Activated CD4-positive, alpha-beta T cell treated with anti-CD3 and anti-CD28 coated beads, Interleukin-2, amount 10 ng/mL, durations not matched to agents 24 days and 14 days (primary cell): ENCODE data around the gene INO80D. TPM values are rescaled to one million over a fixed set of nuclear protein-coding genes. Genes with fewer than 3 reads are reported as not detected.

ENCODE experiments used
- DNase-seq: peaks from one replicate; pipeline ENCODE4 v3.0.0; 2022
- H3K27ac Mint-ChIP-seq: one replicate; pipeline ENCODE4 v1.8.0; 2022; ENCODE audit warnings: mild to moderate bottlenecking, mixed read lengths
- H3K27me3 Mint-ChIP-seq: one replicate; pipeline ENCODE4 v1.8.0; 2022; ENCODE audit warnings: mixed read lengths
- H3K36me3 Mint-ChIP-seq: one replicate; pipeline ENCODE4 v1.8.0; 2022; ENCODE audit warnings: low read depth, mild to moderate bottlenecking, mixed read lengths
- H3K4me1 Mint-ChIP-seq: one replicate; pipeline ENCODE4 v1.8.0; 2021; ENCODE audit warnings: mixed read lengths
- H3K4me3 Mint-ChIP-seq: one replicate; pipeline ENCODE4 v1.8.0; 2022; ENCODE audit warnings: mild to moderate bottlenecking, moderate library complexity, mixed read lengths
- H3K9me3 Mint-ChIP-seq: one replicate; pipeline ENCODE4 v1.8.0; 2021; ENCODE audit warnings: mixed read lengths
- intact Hi-C: fragments of 100-400 bp; cut with micrococcal nuclease; formaldehyde crosslinking; loops from one replicate; pipeline ENCODE4 v1.15.1; 2023
- total RNA-seq: library from RNA; stranded (reverse); gene quantifications from 2 replicates; pipeline ENCODE4 v1.2.3, GENCODE V29; 2022

INO80D gene
- total RNA-seq, 1 donor from 2014 or later: 27.5 TPM

DNA sequence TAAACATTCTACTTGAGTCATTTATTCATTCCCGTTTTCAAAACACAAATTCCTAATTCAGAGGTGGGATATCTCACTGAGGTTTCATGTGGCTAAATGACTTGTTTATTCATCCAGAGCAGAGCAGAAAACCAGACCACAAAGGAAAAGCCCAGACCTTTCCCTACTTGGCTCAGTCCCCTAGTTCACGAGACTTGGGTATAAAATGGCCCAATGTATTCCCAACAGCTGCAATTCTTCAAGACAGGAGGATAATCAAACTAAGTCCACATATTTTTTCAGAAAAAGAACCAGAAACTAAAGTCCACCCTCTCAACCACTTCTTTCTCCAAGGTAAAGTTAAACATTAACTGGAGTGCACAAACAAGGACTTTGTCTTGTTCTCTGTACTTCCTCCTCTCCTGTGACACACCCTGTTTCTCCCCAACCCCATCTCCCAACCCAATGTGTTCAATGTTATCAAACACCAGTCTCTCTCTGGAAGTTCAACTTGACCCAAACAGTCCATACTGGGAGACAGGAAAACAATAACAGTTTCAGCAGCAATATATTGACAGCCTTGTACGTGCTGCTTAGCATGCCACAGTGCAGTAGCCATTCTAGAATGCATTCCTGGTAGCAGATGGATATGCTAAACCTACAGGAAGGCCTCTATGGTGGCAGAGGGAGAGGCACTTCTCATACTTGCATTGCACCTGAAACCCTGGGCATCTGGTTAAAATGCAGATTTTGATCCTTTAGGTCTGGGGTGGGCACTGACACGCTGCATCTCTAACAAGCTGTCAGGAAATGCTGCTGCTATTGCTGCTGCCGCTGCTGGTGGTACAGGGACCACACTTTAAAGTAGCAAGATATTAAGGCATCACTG is 110.7 kb downstream of the INO80D start:
- intact Hi-C loops: no loop called here
- no peak overlapping the region for H3K4me3 Mint-ChIP-seq
- H3K27me3 Mint-ChIP-seq: peaks cover 7% of the 10 kb centered on the region
- no peaks in the 10 kb centered on the region for H3K4me1 Mint-ChIP-seq
- no peaks in the 10 kb centered on the region for H3K36me3 Mint-ChIP-seq
- H3K9me3 Mint-ChIP-seq: no peaks in the 10 kb centered on the region
- no peak for DNase-seq
- no peak overlapping the region for H3K27ac Mint-ChIP-seq

DNA sequence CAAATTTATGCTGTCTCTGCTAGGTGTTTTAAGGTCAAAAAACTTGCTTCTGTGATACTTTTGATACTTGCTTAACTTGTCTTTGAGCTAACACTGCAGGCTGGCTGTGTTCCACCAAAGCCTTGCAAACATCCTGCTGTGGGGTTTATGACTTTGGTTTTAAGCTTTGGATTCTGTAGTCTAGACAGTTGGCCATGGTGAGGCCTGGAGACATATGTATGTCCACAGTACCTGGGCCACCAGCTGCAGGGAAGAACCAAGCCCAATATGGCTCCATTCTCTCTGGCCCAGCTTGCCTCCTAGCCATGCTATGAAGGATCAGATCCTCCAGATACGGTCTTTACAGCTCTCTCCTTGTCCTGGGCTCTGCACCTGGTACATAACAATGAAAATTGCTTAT is 113.9 kb downstream of the INO80D start:
- Mint-ChIP-seq H3K4me1 (no peaks in the 10 kb centered on the region), H3K4me3 (no peak overlapping the region), H3K36me3 (no peaks in the 10 kb centered on the region), H3K27me3 (peaks cover 8% of the 10 kb centered on the region), H3K27ac (no peak overlapping the region), H3K9me3 (no peaks in the 10 kb centered on the region)
- intact Hi-C loops: no loop called here
- DNase-seq: no peak

DNA sequence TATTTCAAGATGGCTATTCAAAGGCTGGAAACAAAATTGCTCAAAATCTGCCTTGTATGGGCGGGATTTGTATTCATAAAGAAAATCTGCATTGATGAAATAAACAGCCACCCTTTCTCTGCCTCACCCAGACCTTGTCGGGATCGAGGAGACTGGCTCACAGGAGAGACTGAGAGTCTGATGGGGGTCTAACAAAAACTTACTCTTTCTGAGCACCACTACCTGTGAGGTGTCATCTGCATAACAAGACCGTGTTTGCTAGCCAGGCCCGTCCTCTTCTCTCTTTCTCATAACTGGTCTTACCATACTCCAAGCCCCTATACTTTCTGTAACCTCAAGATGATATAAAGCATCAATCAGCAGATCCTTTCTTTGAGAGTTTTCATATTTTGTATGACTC is 115.6 kb downstream of the INO80D start:
- H3K4me3 Mint-ChIP-seq: no peak overlapping the region

DNA sequence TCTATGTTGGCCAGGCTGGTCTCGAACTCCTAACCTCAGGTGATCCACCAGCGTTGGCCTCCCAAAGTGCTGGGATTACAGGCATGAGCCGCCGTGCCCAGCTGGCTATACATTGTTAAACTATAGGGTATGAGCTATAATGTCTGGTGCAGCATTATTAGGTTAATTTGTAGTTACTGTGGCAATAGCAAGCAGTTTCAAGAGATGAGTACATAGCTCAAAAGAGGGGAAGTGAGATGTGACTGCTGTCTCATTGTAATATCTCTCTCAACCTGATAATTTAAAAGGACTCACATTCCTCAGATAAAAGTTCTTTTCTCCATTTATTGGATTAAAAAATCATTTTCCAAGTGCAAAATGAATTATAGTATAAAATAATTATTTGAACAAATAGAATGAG is 116.4 kb downstream of the INO80D start:
- Mint-ChIP-seq H3K36me3 (no peaks in the 10 kb centered on the region), H3K27ac (no peak overlapping the region), H3K4me1 (no peaks in the 10 kb centered on the region), H3K27me3 (peaks cover 8% of the 10 kb centered on the region), H3K9me3 (no peaks in the 10 kb centered on the region), H3K4me3 (no peak overlapping the region)
- intact Hi-C loops: no loop called here
- no peak for DNase-seq

More for the DNA sequence above, 115.6 kb downstream of the INO80D start:
- intact Hi-C loops: no loop called here
- Mint-ChIP-seq H3K27me3 (peaks cover 8% of the 10 kb centered on the region), H3K36me3 (no peaks in the 10 kb centered on the region), H3K27ac (no peak overlapping the region), H3K9me3 (no peaks in the 10 kb centered on the region), H3K4me1 (no peaks in the 10 kb centered on the region)
- no peak for DNase-seq

DNA sequence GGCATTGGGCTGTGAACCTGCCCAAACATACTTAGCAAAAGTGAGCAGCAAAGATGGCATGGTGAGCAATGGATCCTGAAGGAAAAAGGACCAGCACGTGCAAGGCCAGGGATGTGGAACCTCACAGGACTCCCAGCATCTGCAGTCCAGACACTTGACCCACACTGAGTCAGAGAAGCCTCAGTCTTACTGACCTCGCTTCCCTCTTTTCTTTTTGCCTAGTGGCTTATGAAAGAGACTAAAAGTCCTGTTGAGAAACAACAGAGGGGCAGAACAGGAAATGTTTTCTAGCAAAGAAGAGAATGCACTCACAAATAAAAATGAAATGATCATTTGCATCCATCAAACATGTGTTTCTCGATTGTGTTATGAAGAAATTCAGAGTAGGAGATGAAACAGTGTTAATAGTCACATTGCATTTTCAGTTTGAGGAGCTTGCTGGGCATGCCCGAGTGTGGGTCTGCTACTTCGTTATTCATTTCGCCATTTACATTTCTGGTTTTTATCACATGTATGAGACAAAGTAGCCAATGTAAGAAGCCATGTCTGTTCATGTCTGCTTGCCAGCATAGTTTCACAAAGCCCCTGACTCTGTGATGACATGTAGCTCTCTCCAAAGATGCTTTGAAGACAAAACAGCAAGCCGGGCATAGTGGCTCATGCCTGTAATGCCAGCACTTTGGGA is 118.4 kb downstream of the INO80D start:
- Mint-ChIP-seq H3K4me1 (no peaks in the 10 kb centered on the region), H3K4me3 (no peak overlapping the region), H3K36me3 (no peaks in the 10 kb centered on the region), H3K27me3 (peaks cover 8% of the 10 kb centered on the region), H3K9me3 (no peaks in the 10 kb centered on the region), H3K27ac (no peak overlapping the region)
- intact Hi-C loops: no loop called here
- DNase-seq: no peak

DNA sequence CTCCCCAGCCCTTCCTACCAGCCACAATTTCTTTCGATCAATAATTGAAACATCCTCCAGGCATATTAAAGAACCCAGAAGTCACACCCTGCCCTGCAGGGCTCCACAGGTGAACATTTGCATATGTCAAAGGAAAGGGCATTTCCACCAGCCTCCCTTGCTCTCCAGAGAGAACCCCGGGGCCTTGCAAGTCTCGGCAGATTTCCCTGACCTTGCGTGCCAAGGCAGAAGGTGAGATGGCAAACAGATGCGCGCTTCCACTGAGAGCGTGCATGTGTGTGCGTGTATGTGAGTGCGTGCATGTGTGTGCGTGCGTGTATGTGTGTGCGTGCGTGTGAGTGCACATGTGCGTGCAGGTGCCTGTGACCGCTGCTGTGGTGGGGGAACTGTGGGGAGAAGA is 120.3 kb downstream of the INO80D start:
- no peaks in the 10 kb centered on the region for H3K9me3 Mint-ChIP-seq
- intact Hi-C loops: no loop called here
- H3K27me3 Mint-ChIP-seq: peaks cover 3% of the 10 kb centered on the region
- no peaks in the 10 kb centered on the region for H3K36me3 Mint-ChIP-seq
- no peaks in the 10 kb centered on the region for H3K4me1 Mint-ChIP-seq
- H3K27ac Mint-ChIP-seq: no peak overlapping the region
- H3K4me3 Mint-ChIP-seq: no peak overlapping the region
- no peak for DNase-seq

DNA sequence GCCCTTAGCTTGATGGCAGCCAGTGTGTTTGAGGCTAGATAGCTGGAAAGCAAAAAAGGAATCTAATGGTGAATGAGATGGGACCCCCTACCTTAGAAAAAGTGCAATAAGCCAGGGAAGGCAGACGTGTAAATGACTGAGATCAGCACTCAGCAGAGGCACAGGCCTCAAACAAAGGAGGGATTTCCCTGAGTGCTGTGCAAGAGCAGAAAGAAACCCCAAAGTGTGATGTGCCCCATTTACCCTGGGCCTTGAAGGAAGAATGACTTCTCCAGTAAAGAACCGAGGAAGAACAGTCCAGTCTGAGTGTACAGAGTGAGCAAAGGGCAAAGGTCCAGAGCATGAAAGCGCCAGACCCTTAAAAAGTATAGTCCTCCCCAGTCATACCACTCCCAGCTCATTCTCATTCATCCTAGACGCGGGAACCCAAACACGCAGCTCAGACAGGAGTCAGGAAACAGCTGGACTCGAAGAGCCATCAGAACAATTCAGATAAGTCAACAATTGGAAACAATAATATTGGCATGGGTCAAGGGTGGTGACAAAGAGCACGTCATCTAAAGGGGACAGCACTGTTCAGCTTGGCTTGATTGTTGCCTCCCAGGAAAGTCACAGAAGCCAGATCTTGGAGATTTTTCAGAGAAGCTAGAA is 121.7 kb downstream of the INO80D start:
- Mint-ChIP-seq H3K36me3 (no peaks in the 10 kb centered on the region), H3K4me1 (no peaks in the 10 kb centered on the region), H3K27ac (no peak overlapping the region), H3K27me3 (no peaks in the 10 kb centered on the region), H3K9me3 (no peaks in the 10 kb centered on the region), H3K4me3 (no peak overlapping the region)
- intact Hi-C loops: no loop called here
- DNase-seq: no peak

DNA sequence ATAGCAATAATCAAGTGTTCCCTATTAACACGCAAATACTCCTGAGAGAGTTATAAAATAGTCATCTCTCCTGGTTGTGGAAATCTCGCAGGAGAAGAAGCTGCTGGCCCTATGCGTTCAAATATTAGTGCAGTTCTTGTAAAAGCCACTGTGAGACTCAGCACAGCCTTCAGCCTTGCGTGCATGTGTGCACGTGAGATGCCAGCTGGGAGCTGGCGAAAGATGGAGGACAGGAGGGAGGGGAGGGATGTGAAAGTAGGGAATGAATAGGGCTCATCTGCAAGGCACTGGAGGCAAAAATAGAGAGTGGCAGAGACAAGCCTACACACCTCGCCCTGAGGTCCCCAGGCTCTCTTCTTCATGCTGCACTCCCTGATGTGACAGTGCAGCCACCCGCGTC is 126.5 kb downstream of the INO80D start:
- no peaks in the 10 kb centered on the region for H3K9me3 Mint-ChIP-seq
- intact Hi-C loops: no loop called here
- H3K4me1 Mint-ChIP-seq: no peaks in the 10 kb centered on the region
- no peak overlapping the region for H3K4me3 Mint-ChIP-seq
- H3K27me3 Mint-ChIP-seq: no peaks in the 10 kb centered on the region
- no peaks in the 10 kb centered on the region for H3K36me3 Mint-ChIP-seq
- no peak for DNase-seq
- no peak overlapping the region for H3K27ac Mint-ChIP-seq

DNA sequence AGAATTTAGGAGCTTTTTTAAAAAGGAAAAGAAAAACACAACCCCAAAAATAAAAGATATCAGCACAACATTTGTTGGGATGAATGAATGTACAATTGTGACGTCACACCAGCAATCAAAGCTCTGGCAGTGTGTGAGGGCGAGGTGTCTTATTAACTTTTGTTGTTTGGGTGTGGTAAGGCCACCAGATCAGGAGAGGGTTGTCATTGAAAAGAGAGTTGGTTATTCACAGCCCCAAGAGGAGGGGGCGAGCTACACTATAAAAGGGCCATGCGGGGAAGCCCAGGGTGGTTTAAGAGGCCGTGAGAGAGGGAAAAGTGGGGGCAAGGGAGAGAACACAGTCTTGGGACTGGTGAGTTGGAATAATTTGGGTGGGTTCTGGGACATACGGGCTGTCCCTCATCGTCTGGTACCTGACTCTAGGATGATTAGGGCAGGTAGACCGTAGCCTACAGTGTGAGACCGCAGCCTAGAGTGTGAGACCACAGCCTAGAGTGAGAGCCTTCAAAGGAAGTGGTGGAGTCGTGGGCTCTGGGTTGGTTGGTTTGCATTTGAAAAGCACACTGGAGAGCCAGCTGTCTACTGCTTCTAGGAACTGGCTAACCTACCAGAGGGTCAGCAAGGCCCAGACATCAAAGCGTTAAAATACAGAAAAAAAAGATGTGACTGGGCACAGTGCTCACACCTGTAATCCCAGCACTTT is 128.4 kb downstream of the INO80D start:
- Mint-ChIP-seq H3K9me3 (no peaks in the 10 kb centered on the region), H3K4me1 (no peaks in the 10 kb centered on the region), H3K27me3 (no peaks in the 10 kb centered on the region), H3K36me3 (no peaks in the 10 kb centered on the region), H3K4me3 (no peak overlapping the region), H3K27ac (no peak overlapping the region)
- DNase-seq: no peak
- intact Hi-C loops: no loop called here

DNA sequence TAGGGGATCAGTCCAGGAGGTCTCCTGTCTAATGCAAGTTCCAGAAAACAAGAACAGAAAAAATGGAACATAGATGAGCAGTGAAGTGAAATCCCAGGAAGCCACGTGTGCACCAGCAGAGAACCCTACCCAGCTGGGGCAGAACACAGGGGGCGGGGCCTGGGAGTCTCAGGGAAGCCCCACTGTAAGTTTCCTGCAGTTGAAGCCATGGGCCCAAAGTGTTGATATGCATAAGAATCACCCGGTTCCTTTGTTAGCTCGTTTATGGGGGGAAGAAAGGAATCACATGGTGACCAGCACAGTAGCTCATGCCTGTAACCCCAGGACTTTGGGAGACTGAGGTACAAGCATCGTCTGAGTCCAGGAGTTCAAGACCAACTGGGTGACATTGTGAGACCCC is 131.3 kb downstream of the INO80D start:
- H3K4me1 Mint-ChIP-seq: no peaks in the 10 kb centered on the region
- H3K9me3 Mint-ChIP-seq: no peaks in the 10 kb centered on the region
- intact Hi-C loops: no loop called here
- no peak overlapping the region for H3K4me3 Mint-ChIP-seq
- H3K27ac Mint-ChIP-seq: no peak overlapping the region
- H3K27me3 Mint-ChIP-seq: peaks cover 2% of the 10 kb centered on the region
- DNase-seq: no peak
- H3K36me3 Mint-ChIP-seq: no peaks in the 10 kb centered on the region

DNA sequence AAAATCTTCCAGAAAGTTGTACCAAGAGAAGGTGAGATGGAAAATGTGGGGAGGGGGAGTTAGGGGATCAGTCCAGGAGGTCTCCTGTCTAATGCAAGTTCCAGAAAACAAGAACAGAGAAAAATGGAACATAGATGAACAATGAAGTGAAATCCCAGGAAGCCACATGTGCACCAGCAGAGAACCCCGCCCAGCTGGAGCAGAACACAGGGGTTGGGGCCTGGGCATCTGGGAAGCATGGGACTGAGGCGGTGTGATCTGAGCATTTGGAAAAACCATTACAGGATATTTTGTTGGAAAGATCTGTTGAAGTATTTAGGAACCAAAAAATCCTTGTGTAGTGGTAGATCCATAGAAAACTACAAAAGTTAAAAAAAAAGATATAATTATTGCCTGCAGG is 133.7 kb downstream of the INO80D start:
- Mint-ChIP-seq H3K27ac (no peak overlapping the region), H3K9me3 (no peaks in the 10 kb centered on the region), H3K4me3 (no peak overlapping the region), H3K36me3 (no peaks in the 10 kb centered on the region), H3K4me1 (peaks cover 4% of the 10 kb centered on the region), H3K27me3 (peaks cover 6% of the 10 kb centered on the region)
- no peak for DNase-seq
- intact Hi-C loops: no loop called here

DNA sequence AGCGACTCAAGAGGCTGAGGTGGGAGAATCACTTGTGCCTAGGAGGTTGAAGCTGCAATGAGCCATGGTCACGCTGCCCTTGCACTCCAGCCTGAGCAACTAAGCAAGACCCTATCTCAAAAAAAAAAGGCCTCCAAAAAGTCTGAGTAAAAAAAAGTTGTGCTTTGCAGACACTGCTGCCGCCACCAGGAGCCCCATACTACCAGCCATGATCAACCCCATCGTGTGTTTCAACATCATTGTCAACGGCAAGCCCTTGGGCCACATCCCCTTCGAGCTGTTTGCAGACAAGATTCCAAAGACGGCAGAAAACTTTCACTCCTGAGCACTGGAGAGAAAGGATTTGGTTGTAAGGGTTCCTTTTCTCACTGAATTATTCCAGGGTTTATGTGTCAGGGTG is 137.1 kb downstream of the INO80D start:
- Mint-ChIP-seq H3K9me3 (no peaks in the 10 kb centered on the region), H3K27ac (no peak overlapping the region), H3K36me3 (no peaks in the 10 kb centered on the region), H3K27me3 (peaks cover 8% of the 10 kb centered on the region), H3K4me1 (peaks cover 4% of the 10 kb centered on the region), H3K4me3 (no peak overlapping the region)
- no peak for DNase-seq
- intact Hi-C loops: loop anchor here (1.0 kb wide), 1 partner anchor 1624 kb away; no protein-coding TSS in a partner anchor

DNA sequence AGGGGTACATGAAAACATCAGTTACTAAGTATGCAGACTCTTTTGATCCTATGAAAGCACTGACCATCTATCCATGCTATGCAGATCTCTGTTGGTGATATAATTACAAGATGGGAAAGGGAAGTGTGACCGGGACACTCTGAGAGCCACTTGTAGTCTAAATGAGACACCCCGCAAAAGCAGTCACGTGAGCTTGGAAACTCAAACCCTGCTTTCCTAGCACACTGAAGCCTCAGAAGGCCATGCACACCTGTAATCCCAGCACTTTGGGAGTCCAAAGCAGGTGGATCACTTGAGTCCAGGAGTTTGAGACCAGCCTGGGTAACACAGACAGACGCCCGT is 137.5 kb downstream of the INO80D start:
- H3K27me3 Mint-ChIP-seq: peaks cover 8% of the 10 kb centered on the region
- no peak overlapping the region for H3K27ac Mint-ChIP-seq
- DNase-seq: no peak
- H3K36me3 Mint-ChIP-seq: no peaks in the 10 kb centered on the region
- intact Hi-C loops: loop anchor here (1.0 kb wide), 1 partner anchor 1623 kb away; no protein-coding TSS in a partner anchor
- H3K9me3 Mint-ChIP-seq: no peaks in the 10 kb centered on the region
- H3K4me3 Mint-ChIP-seq: no peak overlapping the region
- H3K4me1 Mint-ChIP-seq: peaks cover 4% of the 10 kb centered on the region
